Hepatocyte (in vitro differentiated cells): ENCODE data around the gene TEN1.

Experiments used
- EZH2 ChIP-seq: fragments of 200-600 bp; sonication (generic); IDR thresholded peaks from 2 replicates; pipeline ENCODE4 v1.6.1; 2016; ENCODE audit warnings: antibody characterized with exemption, mild to moderate bottlenecking, borderline replicate concordance
- TF ChIP-seq, protein P1 (sequence below): fragments of 200-600 bp; sonication (generic); IDR thresholded peaks from 2 replicates; pipeline ENCODE4 v1.5.1; 2016; ENCODE audit warnings: antibody characterized with exemption, mild to moderate bottlenecking; ENCODE audit not compliant: poor library complexity

GRCh38 chr17:75931062-75931461 lies 48.0 kb upstream of the TEN1 start:
- TF ChIP-seq, protein P1, sequence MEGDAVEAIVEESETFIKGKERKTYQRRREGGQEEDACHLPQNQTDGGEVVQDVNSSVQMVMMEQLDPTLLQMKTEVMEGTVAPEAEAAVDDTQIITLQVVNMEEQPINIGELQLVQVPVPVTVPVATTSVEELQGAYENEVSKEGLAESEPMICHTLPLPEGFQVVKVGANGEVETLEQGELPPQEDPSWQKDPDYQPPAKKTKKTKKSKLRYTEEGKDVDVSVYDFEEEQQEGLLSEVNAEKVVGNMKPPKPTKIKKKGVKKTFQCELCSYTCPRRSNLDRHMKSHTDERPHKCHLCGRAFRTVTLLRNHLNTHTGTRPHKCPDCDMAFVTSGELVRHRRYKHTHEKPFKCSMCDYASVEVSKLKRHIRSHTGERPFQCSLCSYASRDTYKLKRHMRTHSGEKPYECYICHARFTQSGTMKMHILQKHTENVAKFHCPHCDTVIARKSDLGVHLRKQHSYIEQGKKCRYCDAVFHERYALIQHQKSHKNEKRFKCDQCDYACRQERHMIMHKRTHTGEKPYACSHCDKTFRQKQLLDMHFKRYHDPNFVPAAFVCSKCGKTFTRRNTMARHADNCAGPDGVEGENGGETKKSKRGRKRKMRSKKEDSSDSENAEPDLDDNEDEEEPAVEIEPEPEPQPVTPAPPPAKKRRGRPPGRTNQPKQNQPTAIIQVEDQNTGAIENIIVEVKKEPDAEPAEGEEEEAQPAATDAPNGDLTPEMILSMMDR: no peak
- no peak for TF ChIP-seq EZH2
